GM12878 (cell line): ENCODE measurements around the gene SEPTIN10. TPM values are rescaled to one million over a fixed set of nuclear protein-coding genes. Genes with fewer than 3 reads are reported as not detected.

Source experiments
- ATAC-seq: fragments of 200-7000 bp; cut with Tn5 transposase; 3 replicates; pipeline ENCODE4 v1.9.1; 2020; ENCODE audit warnings: mild to moderate bottlenecking, moderate library complexity
- BruUV-seq: library from RNA; stranded (reverse); fragments of 400-500 nt; replicated peaks from 2 replicates; lab custom pipeline; 2021; lab: Mats Ljungman, UMichigan
- CTCF ChIA-PET: fragments of 300-600 bp; sonication (Branson Sonifier 250); formaldehyde crosslinking; extraction: SDS; loops from one replicate; lab custom pipeline; 2021; ENCODE audit warnings: inconsistent platforms; lab: Yijun Ruan, JAX
- POLR2A ChIA-PET: fragments of 350-600 bp; formaldehyde crosslinking; extraction: SDS; loops from one replicate; lab custom pipeline; 2021; ENCODE audit warnings: inconsistent platforms; lab: Charles Lee
- RAD21 ChIA-PET: fragments of 300-600 bp; sonication (Branson Sonifier 250); formaldehyde crosslinking; loops from one replicate; lab custom pipeline; 2023; ENCODE audit warnings: antibody characterized with exemption; ENCODE audit not compliant: unreplicated experiment; lab: Charles Lee
- SMC1A ChIA-PET: fragments of 300-600 bp; sonication (Branson Sonifier 250); formaldehyde crosslinking; loops from one replicate; lab custom pipeline; 2023; ENCODE audit not compliant: unreplicated experiment, uncharacterized antibody; lab: Charles Lee
- DNase-seq: peaks from one replicate; pipeline ENCODE4 v3.0.0-alpha.2; 2011; ENCODE audit warnings: low read depth, low spot score
- FAIRE-seq: peaks from 3 replicates; lab custom pipeline; 2011; peaks lifted over from hg19 to GRCh38; lab: Jason Lieb, UNC
- H2AFZ ChIP-seq: 2 replicates; pipeline ENCODE4 v1.6.0; 2011; ENCODE audit warnings: low read depth, low read length, control low read depth; ENCODE audit not compliant: control insufficient read depth
- H3K27ac ChIP-seq: 2 replicates; pipeline ENCODE4 v1.5.1; 2011; ENCODE audit warnings: control low read depth; ENCODE audit not compliant: control insufficient read depth, insufficient read depth
- H3K27me3 ChIP-seq, 2 experiments: replicated peaks in 1 of 2; 2 replicates each; pipeline versions ENCODE4 v1.6.0 to v1.6.1; 2011; ENCODE audit warnings: low read length in 1 of 2; ENCODE audit not compliant: control insufficient read depth in 2 of 2, insufficient read depth in 2 of 2
- H3K36me3 ChIP-seq, 2 experiments: 2 replicates each; pipeline ENCODE4 v1.5.1; 2011; ENCODE audit warnings: low read length in 1 of 2; ENCODE audit not compliant: control insufficient read depth in 2 of 2, insufficient read depth in 2 of 2
- H3K4me1 ChIP-seq: 2 replicates; pipeline ENCODE4 v1.6.1; 2011; ENCODE audit warnings: mild to moderate bottlenecking, low read length, moderate library complexity, mixed read lengths; ENCODE audit not compliant: control insufficient read depth, insufficient read depth
- H3K4me2 ChIP-seq: 2 replicates; pipeline ENCODE4 v1.6.0; 2011; ENCODE audit warnings: control low read depth; ENCODE audit not compliant: control insufficient read depth, insufficient read depth
- H3K4me3 ChIP-seq: fragments of 200-600 bp; sonication (generic); 2 replicates; pipeline ENCODE4 v1.5.1; 2016
- H3K79me2 ChIP-seq: 2 replicates; pipeline ENCODE4 v1.6.0; 2011; ENCODE audit warnings: low read length; ENCODE audit not compliant: control insufficient read depth, insufficient read depth
- H3K9ac ChIP-seq: 2 replicates; pipeline ENCODE4 v1.8.0; 2011; ENCODE audit warnings: low read length, control low read depth, mixed read lengths; ENCODE audit not compliant: control insufficient read depth, insufficient read depth
- H3K9me3 ChIP-seq: replicated peaks from 3 replicates; pipeline ENCODE4 v1.5.1; 2011; ENCODE audit warnings: mild to moderate bottlenecking, low read length; ENCODE audit not compliant: control insufficient read depth, insufficient read depth
- H4K20me1 ChIP-seq: 2 replicates; pipeline ENCODE4 v1.6.0; 2011; ENCODE audit not compliant: control insufficient read depth, insufficient read depth
- FOXM1 ChIP-seq: IDR thresholded peaks from 2 replicates; pipeline ENCODE4 v1.6.1; 2012; ENCODE audit warnings: low read depth, mild to moderate bottlenecking, inconsistent platforms, low read length, moderate library complexity
- MXI1 ChIP-seq: fragments of 150-350 bp; IDR thresholded peaks from 2 replicates; pipeline ENCODE4 v1.6.1; 2011; ENCODE audit warnings: low read depth, mild to moderate bottlenecking, inconsistent platforms, low read length, improper control_type of control experiment
- RAD21 ChIP-seq: IDR thresholded peaks from 2 replicates; pipeline ENCODE4 v1.6.1; 2011; ENCODE audit warnings: mild to moderate bottlenecking, low read depth, low read length, moderate library complexity; ENCODE audit not compliant: insufficient read depth
- RCOR1 ChIP-seq: conservative IDR thresholded peaks from 2 replicates; pipeline ENCODE4 v1.6.1; 2012; ENCODE audit warnings: low read depth, low read length, improper control_type of control experiment
- SIX5 ChIP-seq: IDR thresholded peaks from 2 replicates; pipeline ENCODE4 v1.6.1; 2011; ENCODE audit warnings: mild to moderate bottlenecking, low read depth, low read length, moderate library complexity; ENCODE audit not compliant: severe bottlenecking
- SMC3 ChIP-seq: IDR thresholded peaks from 2 replicates; pipeline ENCODE4 v1.6.1; 2011; ENCODE audit warnings: low read length, improper control_type of control experiment, borderline replicate concordance
- TBL1XR1 ChIP-seq: IDR thresholded peaks from 2 replicates; pipeline ENCODE4 v1.6.1; 2012; ENCODE audit warnings: low read depth, low read length, improper control_type of control experiment
- TCF3 ChIP-seq: IDR thresholded peaks from 2 replicates; pipeline ENCODE4 v1.6.1; 2012; ENCODE audit warnings: low read depth, mild to moderate bottlenecking, low read length, borderline replicate concordance; ENCODE audit not compliant: insufficient read depth
- ZNF217 ChIP-seq: fragments of 450-650 bp; IDR thresholded peaks from 2 replicates; pipeline ENCODE4 v1.6.1; 2017; ENCODE audit warnings: antibody characterized with exemption, mild to moderate bottlenecking
- whole genome bisulfite sequencing: methylation state at CpG from one replicate; pipeline ENCODE4 v1.1.6; 2016; ENCODE audit warnings: low lambda C conversion rate; ENCODE audit not compliant: insufficient replicate concordance, insufficient coverage; ENCODE audit errors: missing lambda C conversion rate; 5-methylcytosine and 5-hydroxymethylcytosine counted together
- in situ Hi-C: fragments of 300-500 bp; cut with MboI; formaldehyde crosslinking; loops from 9 replicates; pipeline ENCODE4 v1.14.3; 2018; ENCODE audit warnings: mixed read lengths
- intact Hi-C: fragments of 100-400 bp; cut with micrococcal nuclease; formaldehyde crosslinking; loops from one replicate; pipeline ENCODE4 v1.14.2; 2022; ENCODE audit not compliant: unreplicated experiment
- polyA plus RNA-seq, 11 experiments: library from polyadenylated mRNA; depleted of rRNA in 4 of 11; unstranded in 6 of 11; stranded (reverse) in 5 of 11; fragments of >200 nt; fragmentation: Nextera tagmentation in 4 of 11; fragmentation: Illumina TruSeq in 1 of 11; extraction: Ambion mirVana in 4 of 11; extraction: Trizol in 1 of 11; gene quantifications; 1 replicate in 1 of 11; 2 replicates in 10 of 11; pipeline versions ENCODE4 v1.2.1 to v1.2.3, GENCODE V29; 2011 to 2016; ENCODE audit warnings: inconsistent platforms in 2 of 11, missing spikeins in 2 of 11, low read depth in 1 of 11
- total RNA-seq, 4 experiments: library from RNA; depleted of rRNA in 3 of 4; stranded (reverse); fragments of >200 nt in 3 of 4; fragmentation: Illumina TruSeq in 1 of 4; extraction: Trizol in 1 of 4; gene quantifications; 2 replicates each; pipeline versions ENCODE4 v1.2.1 to v1.2.3, GENCODE V29; 2013 to 2021
- TF ChIP-seq, protein P1 (sequence below): fragments of 450-650 bp; IDR thresholded peaks from 2 replicates; pipeline ENCODE4 v1.6.1; 2016; ENCODE audit warnings: mild to moderate bottlenecking, moderate library complexity, borderline replicate concordance
- TF ChIP-seq, protein P2 (sequence below), 3 experiments: IDR thresholded peaks in 2 of 3; conservative IDR thresholded peaks in 1 of 3; 2 replicates each; pipeline ENCODE4 v1.5.1; 2011; ENCODE audit warnings: low read depth in 3 of 3, low read length in 3 of 3, mild to moderate bottlenecking in 3 of 3, control low read depth in 2 of 3, moderate library complexity in 2 of 3, inconsistent platforms in 1 of 3, mixed read lengths in 1 of 3; ENCODE audit not compliant: control insufficient read depth in 2 of 3, insufficient read depth in 1 of 3; ENCODE audit errors: extremely low read depth in 1 of 3
- TF ChIP-seq, protein P3 (sequence below): fragments of 450-650 bp; IDR thresholded peaks from 2 replicates; pipeline ENCODE4 v1.6.1; 2017; ENCODE audit warnings: mild to moderate bottlenecking, low read depth, inconsistent platforms; ENCODE audit not compliant: poor library complexity, severe bottlenecking

SEPTIN10 gene
- total and polyA plus RNA-seq, 10 of the 15 experiments (the other 5 are each of a cell fraction or from before 2014, with no cell fraction given): 20.2 to 132 (median 62.7) TPM

DNA sequence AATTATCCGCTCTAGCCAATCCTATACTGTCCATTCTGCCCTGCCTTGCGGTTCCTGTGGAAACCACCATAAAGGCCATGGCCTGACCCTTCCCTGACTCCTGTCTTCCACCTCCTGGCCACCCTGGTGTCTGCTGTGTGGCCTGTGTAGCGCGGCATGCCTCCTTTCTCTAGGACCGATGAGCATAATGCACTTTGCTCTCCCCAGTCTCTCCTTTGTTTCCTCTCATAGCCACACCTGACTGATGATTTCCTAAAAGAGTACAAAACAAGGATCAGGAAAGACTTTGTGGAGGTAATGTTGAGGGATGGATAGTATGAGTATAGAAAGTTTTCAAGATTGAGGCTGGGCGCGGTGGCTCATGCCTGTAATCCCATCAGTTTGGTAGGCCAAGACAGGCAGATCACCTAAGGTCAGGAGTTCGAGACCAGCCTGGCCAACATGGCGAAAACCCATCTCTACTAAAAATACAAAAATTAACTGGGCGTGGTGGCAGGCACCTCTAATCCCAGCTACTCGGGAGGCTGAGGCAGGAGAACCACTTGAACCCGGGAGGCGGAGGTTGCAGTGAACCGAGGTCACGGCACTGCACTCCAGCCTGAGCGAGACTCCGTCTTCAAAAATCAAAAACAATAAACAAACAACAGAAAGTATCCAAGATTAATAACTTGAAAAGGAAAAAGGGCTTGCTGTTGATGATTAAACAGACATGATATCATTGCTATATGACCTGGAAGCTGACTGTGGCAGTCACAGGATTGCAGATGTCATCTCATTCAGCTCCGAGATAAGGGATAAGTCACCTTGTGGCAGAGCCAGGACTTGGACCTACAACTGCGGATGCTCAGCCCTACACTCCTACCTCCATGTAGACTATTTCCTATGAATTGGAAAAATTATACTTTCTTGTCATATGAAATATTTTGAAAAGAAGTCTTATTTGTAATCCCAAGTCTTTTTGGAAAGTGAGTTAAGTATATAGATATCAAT is 17.0 kb upstream of the SEPTIN10 start (continued):
- TF ChIP-seq, protein P1, sequence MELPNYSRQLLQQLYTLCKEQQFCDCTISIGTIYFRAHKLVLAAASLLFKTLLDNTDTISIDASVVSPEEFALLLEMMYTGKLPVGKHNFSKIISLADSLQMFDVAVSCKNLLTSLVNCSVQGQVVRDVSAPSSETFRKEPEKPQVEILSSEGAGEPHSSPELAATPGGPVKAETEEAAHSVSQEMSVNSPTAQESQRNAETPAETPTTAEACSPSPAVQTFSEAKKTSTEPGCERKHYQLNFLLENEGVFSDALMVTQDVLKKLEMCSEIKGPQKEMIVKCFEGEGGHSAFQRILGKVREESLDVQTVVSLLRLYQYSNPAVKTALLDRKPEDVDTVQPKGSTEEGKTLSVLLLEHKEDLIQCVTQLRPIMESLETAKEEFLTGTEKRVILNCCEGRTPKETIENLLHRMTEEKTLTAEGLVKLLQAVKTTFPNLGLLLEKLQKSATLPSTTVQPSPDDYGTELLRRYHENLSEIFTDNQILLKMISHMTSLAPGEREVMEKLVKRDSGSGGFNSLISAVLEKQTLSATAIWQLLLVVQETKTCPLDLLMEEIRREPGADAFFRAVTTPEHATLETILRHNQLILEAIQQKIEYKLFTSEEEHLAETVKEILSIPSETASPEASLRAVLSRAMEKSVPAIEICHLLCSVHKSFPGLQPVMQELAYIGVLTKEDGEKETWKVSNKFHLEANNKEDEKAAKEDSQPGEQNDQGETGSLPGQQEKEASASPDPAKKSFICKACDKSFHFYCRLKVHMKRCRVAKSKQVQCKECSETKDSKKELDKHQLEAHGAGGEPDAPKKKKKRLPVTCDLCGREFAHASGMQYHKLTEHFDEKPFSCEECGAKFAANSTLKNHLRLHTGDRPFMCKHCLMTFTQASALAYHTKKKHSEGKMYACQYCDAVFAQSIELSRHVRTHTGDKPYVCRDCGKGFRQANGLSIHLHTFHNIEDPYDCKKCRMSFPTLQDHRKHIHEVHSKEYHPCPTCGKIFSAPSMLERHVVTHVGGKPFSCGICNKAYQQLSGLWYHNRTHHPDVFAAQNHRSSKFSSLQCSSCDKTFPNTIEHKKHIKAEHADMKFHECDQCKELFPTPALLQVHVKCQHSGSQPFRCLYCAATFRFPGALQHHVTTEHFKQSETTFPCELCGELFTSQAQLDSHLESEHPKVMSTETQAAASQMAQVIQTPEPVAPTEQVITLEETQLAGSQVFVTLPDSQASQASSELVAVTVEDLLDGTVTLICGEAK: no peak
- TF ChIP-seq MXI1: no peak
- TF ChIP-seq, all 136 proteins: peak for 0

DNA sequence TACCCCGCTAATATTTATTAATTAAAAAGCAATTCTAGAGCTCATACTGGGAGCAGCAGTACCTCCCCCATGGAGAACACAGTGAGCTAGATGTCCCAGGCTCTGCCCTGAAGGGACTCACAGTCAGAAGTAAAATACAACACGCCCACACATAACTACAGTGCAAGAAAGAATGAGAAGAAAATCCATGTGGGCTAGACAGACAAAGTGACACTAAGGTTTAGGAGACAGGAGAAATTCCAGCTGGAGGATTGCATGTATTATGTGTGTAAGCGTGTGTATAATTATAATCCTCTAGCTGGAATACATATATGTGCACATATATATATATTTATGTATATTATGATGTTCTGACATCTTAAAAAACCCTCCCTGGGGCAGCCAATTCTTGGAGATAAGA is 16.1 kb upstream of the SEPTIN10 start:
- BruUV-seq: no TSS peak
- intact Hi-C loops: no loop called here
- Histone ChIP-seq H3K79me2 (no peaks in the 10 kb centered on the region), H3K27me3 (no peaks in the 10 kb centered on the region), H3K27ac (no peak overlapping the region), H3K4me3 (no peak overlapping the region), H3K4me2 (no peak overlapping the region), H3K9me3 (no peaks in the 10 kb centered on the region), H3K36me3 (no peaks in the 10 kb centered on the region), H2AFZ (no peak overlapping the region), H3K9ac (no peak overlapping the region), H3K4me1 (peaks cover 7% of the 10 kb centered on the region), H4K20me1 (no peaks in the 10 kb centered on the region)
- WGBS: 44% methylated on average over 3 of the region's 3 CpGs
- DNase-seq: no peak
- ChIA-PET SMC1A (interaction anchor here (0.6 kb wide), 1 partner anchor 86 kb away, joined by 3 read pairs; no protein-coding TSS in a partner anchor), CTCF (interaction anchor here (1.9 kb wide), 1 partner anchor 84 kb away, joined by 5 read pairs; no protein-coding TSS in a partner anchor), POLR2A (no interaction called here), RAD21 (interaction anchor here (1.2 kb wide), 1 partner anchor 22 kb away, joined by 3 read pairs; no protein-coding TSS in a partner anchor)
- no peak for ATAC-seq
- in situ Hi-C loops: no loop called here
- FAIRE-seq: no peak
- TF ChIP-seq, protein P2, sequence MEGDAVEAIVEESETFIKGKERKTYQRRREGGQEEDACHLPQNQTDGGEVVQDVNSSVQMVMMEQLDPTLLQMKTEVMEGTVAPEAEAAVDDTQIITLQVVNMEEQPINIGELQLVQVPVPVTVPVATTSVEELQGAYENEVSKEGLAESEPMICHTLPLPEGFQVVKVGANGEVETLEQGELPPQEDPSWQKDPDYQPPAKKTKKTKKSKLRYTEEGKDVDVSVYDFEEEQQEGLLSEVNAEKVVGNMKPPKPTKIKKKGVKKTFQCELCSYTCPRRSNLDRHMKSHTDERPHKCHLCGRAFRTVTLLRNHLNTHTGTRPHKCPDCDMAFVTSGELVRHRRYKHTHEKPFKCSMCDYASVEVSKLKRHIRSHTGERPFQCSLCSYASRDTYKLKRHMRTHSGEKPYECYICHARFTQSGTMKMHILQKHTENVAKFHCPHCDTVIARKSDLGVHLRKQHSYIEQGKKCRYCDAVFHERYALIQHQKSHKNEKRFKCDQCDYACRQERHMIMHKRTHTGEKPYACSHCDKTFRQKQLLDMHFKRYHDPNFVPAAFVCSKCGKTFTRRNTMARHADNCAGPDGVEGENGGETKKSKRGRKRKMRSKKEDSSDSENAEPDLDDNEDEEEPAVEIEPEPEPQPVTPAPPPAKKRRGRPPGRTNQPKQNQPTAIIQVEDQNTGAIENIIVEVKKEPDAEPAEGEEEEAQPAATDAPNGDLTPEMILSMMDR (IDR thresholded peaks at IDR 0.05 in 2 of 3, conservative IDR thresholded peaks at IDR 0.05 in 1 of 3; ENCODE audit: control insufficient read depth in 2 of 3, extremely low read depth in 1 of 3, insufficient read depth in 1 of 3, low read depth in 3 of 3, low read length in 3 of 3): no peak
- TF ChIP-seq RAD21: no peak
- TF ChIP-seq RCOR1: no peak
- no peak for TF ChIP-seq FOXM1
- TF ChIP-seq TBL1XR1: no peak
- no peak for TF ChIP-seq ZNF217
- TF ChIP-seq, protein P3, sequence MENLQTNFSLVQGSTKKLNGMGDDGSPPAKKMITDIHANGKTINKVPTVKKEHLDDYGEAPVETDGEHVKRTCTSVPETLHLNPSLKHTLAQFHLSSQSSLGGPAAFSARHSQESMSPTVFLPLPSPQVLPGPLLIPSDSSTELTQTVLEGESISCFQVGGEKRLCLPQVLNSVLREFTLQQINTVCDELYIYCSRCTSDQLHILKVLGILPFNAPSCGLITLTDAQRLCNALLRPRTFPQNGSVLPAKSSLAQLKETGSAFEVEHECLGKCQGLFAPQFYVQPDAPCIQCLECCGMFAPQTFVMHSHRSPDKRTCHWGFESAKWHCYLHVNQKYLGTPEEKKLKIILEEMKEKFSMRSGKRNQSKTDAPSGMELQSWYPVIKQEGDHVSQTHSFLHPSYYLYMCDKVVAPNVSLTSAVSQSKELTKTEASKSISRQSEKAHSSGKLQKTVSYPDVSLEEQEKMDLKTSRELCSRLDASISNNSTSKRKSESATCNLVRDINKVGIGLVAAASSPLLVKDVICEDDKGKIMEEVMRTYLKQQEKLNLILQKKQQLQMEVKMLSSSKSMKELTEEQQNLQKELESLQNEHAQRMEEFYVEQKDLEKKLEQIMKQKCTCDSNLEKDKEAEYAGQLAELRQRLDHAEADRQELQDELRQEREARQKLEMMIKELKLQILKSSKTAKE: no peak
- no peak for TF ChIP-seq SIX5
- TF ChIP-seq TCF3: no peak
- no peak for TF ChIP-seq SMC3
